ENCODE data around the gene ESPL1.

DNA sequence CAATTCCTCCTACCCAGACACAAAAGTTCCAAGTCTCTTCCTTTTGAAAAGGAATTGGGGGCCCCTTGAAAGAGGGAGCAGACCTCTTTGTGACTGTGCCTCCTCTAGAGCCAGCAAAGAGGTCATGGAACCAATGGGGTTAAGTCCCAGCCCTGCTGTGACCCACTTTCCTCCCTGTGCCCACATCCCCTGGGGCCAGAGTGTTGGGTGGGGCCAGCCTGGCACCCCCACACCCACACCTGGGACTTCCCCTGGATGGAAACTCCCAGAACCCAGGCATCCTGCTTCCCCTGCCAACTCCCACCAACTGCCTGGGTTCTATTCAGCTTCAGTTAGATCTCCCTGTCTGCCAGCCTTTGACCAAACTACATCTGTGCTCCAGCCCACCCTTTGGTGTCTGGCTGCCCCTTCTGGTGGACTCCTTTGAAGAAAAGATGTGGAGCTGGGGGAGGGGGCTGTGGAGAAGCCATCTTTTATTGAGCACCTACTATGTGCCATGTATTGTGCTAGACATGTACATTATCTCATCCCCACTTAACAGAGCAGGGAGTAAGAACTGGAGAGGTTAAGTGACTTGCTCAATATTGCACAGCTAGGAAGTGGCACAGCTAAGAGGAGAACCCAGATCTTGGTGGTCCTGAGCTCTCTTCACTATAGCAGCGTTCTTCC, 31.5 kb upstream of the ESPL1 start:
- TF ChIP-seq YY1 (IDR thresholded peaks at IDR 0.05; ENCODE audit: insufficient read depth, insufficient read length) (no peak), ZNF274 (IDR thresholded peaks at IDR 0.05; ENCODE audit: low read depth, low read length) (no peak), SUZ12 (IDR thresholded peaks at IDR 0.05; ENCODE audit: extremely low read depth, insufficient read depth, insufficient read length) (no peak)

Data from NT2/D1 (cell line).